Chondrocyte (in vitro differentiated cells): ENCODE data around the gene TCF7L2. TPM values are rescaled to one million over a fixed set of nuclear protein-coding genes. Genes with fewer than 3 reads are reported as not detected.
A peak's percentile ranks its signal among the peaks of the same experiment; 100 is the strongest.

Source experiments
- DNase-seq: peaks from one replicate; pipeline ENCODE4 v3.0.0; 2021; ENCODE audit warnings: mixed read lengths, low spot score
- H3K27ac Mint-ChIP-seq: one replicate; pipeline ENCODE4 v1.8.0; 2021; ENCODE audit warnings: mild to moderate bottlenecking, moderate library complexity, mixed read lengths; ENCODE audit not compliant: unreplicated experiment
- H3K27me3 Mint-ChIP-seq: 2 replicates; pipeline ENCODE4 v1.8.0; 2021; ENCODE audit warnings: low read depth, mixed read lengths
- H3K36me3 Mint-ChIP-seq: 2 replicates; pipeline ENCODE4 v1.8.0; 2021; ENCODE audit warnings: low read depth, mixed read lengths
- H3K4me1 Mint-ChIP-seq: 2 replicates; pipeline ENCODE4 v1.8.0; 2021; ENCODE audit warnings: low read depth, mild to moderate bottlenecking, mixed read lengths
- H3K4me3 Mint-ChIP-seq: one replicate; pipeline ENCODE4 v1.8.0; 2021; ENCODE audit warnings: mild to moderate bottlenecking, moderate library complexity, mixed read lengths; ENCODE audit not compliant: unreplicated experiment
- H3K9me3 Mint-ChIP-seq: 2 replicates; pipeline ENCODE4 v1.8.0; 2021; ENCODE audit warnings: low read depth, mixed read lengths
- total RNA-seq: library from RNA; stranded (reverse); gene quantifications from 3 replicates; pipeline ENCODE4 v1.2.1, GENCODE V29; 2021
- TF ChIP-seq, protein P1 (sequence below): fragments of 200-600 bp; sonication (generic); IDR thresholded peaks from 2 replicates; pipeline ENCODE4 v1.5.0; 2021; ENCODE audit warnings: antibody characterized with exemption, mild to moderate bottlenecking, moderate library complexity

TCF7L2 gene
- total RNA-seq, 1 donor from 2014 or later: 30.9 TPM

DNA sequence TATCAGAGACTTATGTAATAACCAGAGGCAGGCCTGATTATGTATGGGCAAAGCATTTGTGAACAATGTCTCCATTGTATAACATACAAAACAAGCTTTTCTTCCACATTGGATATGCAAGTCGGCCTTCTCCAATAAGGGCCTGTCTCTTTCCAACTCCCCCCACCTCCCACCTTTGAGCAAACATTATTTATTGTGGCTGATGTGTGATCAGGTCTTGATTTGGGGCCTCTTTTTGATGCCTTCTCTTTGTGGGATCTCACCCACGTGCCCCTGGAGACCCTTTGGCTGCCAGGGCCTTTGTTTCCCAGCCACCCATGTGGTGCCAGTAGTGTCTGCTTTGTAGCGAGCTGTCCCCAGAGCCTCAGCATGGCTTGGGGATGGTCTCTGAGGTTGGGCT is 53.0 kb downstream of the TCF7L2 start:
- no peak overlapping the region for H3K4me3 Mint-ChIP-seq
- H3K4me1 Mint-ChIP-seq: peaks cover 70% of the 10 kb centered on the region
- no peak overlapping the region for H3K27ac Mint-ChIP-seq

DNA sequence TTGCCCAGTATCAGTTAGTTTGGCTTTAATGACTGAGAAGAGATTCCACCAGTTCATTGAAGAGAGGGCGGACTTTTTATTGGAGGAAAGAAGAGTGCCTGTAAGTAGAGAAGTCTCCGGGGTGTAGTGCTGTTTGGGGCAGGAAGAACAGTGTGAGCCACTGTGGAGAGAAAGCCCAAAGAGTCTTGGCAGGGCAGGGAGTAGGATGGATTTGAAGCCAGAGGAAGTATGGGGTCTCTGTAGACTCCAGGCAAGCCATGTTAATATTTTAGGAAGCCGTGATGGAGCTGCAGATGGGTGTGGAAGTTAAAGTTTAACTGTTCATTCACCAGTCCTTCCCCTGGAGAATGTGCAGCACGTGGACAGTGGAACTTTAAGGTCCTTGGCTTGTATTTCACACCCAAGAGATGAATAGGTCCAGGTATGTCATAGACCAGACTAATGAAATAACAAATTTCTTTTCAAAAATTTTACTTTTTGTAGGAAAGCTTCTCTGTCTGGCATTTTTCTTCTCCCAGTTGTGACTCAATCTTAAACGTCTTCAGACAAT is 54.1 kb downstream of the TCF7L2 start:
- Mint-ChIP-seq H3K4me1 (peaks cover 73% of the 10 kb centered on the region), H3K27ac (no peak overlapping the region), H3K36me3 (no peaks in the 10 kb centered on the region), H3K27me3 (no peaks in the 10 kb centered on the region), H3K4me3 (no peak overlapping the region), H3K9me3 (no peaks in the 10 kb centered on the region)
- no peak for DNase-seq
- TF ChIP-seq, protein P1, sequence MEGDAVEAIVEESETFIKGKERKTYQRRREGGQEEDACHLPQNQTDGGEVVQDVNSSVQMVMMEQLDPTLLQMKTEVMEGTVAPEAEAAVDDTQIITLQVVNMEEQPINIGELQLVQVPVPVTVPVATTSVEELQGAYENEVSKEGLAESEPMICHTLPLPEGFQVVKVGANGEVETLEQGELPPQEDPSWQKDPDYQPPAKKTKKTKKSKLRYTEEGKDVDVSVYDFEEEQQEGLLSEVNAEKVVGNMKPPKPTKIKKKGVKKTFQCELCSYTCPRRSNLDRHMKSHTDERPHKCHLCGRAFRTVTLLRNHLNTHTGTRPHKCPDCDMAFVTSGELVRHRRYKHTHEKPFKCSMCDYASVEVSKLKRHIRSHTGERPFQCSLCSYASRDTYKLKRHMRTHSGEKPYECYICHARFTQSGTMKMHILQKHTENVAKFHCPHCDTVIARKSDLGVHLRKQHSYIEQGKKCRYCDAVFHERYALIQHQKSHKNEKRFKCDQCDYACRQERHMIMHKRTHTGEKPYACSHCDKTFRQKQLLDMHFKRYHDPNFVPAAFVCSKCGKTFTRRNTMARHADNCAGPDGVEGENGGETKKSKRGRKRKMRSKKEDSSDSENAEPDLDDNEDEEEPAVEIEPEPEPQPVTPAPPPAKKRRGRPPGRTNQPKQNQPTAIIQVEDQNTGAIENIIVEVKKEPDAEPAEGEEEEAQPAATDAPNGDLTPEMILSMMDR: no peak

More for the DNA sequence above, 53.0 kb downstream of the TCF7L2 start:
- no peaks in the 10 kb centered on the region for H3K27me3 Mint-ChIP-seq
- DNase-seq: no peak
- H3K9me3 Mint-ChIP-seq: no peaks in the 10 kb centered on the region
- TF ChIP-seq, protein P1: no peak
- no peaks in the 10 kb centered on the region for H3K36me3 Mint-ChIP-seq

DNA sequence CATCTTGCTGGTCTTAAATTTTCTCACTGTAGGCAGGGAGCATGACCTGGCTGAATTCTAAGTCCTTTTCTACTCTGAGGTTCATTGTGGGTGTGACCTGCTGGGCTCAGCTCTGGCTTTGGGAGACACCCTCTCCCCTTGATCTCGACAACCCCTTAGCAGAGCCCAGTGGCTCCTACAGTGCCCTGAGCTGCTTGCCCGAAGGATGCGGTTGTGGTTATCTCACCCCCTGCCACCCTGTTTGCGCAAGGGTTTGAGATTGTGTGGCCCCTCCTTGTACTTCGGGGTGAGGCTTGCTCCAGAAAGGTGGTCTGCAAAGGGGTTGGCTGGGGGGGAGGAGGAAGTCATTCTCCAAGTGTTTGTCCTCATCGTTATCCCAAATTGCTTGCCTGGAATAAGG is 55.3 kb downstream of the TCF7L2 start:
- H3K27me3 Mint-ChIP-seq: no peaks in the 10 kb centered on the region
- peaks cover 63% of the 10 kb centered on the region for H3K4me1 Mint-ChIP-seq

DNA sequence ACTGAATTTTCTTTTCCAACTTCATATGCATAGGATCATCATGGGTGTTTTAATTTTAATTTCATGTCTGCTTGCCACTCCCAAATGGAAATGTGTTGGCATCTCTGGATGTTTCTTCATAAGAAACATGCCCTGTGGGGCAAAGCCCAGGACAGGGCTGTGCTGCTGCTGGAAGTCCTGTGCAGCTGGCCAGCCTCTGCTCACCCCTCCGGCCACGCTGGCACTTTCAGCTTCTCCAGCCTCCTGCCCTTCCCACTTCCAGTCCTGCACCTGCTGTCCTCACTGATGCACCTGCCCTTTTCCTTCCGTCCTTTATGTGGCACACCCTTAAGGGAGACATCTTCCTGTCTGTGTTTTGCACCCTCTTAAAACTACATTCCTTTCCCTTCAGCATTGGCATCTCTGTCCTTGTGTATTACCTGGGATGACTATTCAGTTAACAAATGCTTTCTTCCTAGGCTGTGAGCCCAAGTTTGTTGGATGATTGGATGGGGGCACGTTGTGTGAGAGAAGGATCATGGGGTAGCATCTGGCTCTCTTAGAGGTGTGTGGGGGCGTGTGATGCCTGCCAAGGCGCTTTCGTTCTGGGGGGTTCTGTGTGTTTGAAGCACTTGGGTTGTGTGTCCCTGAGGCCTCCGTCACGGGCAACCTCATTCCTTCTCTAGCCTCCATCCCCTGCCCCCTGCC is 56.8 kb downstream of the TCF7L2 start:
- TF ChIP-seq, protein P1: no peak

More for the DNA sequence above, 55.3 kb downstream of the TCF7L2 start:
- no peak overlapping the region for H3K4me3 Mint-ChIP-seq
- TF ChIP-seq, protein P1: no peak
- H3K9me3 Mint-ChIP-seq: no peaks in the 10 kb centered on the region
- H3K27ac Mint-ChIP-seq: no peak overlapping the region
- no peak for DNase-seq
- no peaks in the 10 kb centered on the region for H3K36me3 Mint-ChIP-seq

DNA sequence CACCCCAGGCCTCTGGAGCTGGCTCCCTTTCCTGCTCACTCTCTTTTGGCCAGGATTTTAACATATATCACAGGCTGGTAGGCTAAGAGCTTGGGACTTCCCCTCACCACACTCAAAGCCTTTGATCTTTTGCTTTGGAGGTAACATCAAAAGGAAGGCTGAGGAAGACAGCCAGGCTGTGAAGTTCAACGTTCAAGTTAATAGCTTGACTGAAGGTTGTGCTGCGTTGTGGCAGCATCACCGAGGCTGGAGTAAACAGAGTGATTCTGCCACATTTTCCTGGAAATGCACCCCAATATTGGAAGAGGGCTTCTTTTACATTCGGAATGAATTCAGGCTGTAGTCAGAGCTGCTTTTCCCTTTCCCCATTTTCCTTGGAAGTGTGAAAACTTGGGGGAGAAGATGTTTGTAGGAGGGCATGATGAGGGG is 57.3 kb downstream of the TCF7L2 start:
- H3K27me3 Mint-ChIP-seq: no peaks in the 10 kb centered on the region
- H3K4me3 Mint-ChIP-seq: no peak overlapping the region
- TF ChIP-seq, protein P1: no peak
- peaks cover 48% of the 10 kb centered on the region for H3K4me1 Mint-ChIP-seq
- H3K27ac Mint-ChIP-seq: peak overlapping the region; percentile 6
- H3K36me3 Mint-ChIP-seq: no peaks in the 10 kb centered on the region
- no peak for DNase-seq
- H3K9me3 Mint-ChIP-seq: no peaks in the 10 kb centered on the region

More for the DNA sequence above, 56.8 kb downstream of the TCF7L2 start:
- Mint-ChIP-seq H3K36me3 (no peaks in the 10 kb centered on the region), H3K27ac (no peak overlapping the region), H3K27me3 (no peaks in the 10 kb centered on the region), H3K4me1 (peaks cover 48% of the 10 kb centered on the region), H3K9me3 (no peaks in the 10 kb centered on the region), H3K4me3 (no peak overlapping the region)
- no peak for DNase-seq
